ENCODE data around the gene FAM20C.

- TF ChIP-seq CTCF (conservative IDR thresholded peaks at IDR 0.05; ENCODE audit: low read length), result no peak
- no peak for TF ChIP-seq EZH2phosphoT487 (IDR thresholded peaks at IDR 0.05; ENCODE audit: borderline replicate concordance, low read depth, low read length)
Measured at GRCh38 chr7:294440-295154, 102.2 kb downstream of the FAM20C start.
